ENCODE measurements around the gene LINS1.
"Not testable (repeated sequence)": the region's sequence is repeated elsewhere in the genome, so short reads cannot be mapped to it uniquely, and the experiment has no call there.

GRCh38 chr15:100591163-100591562, 10.8 kb downstream of the LINS1 start:
- not testable (repeated sequence) for TF ChIP-seq CTCF, POLR2AphosphoS5 (IDR thresholded peaks at IDR 0.05)

Measured in stomach (tissue), 4 donors.